GM12801 (cell line): Measurements from ENCODE around the gene ST3GAL3.

Experiments
- CTCF ChIP-seq: IDR thresholded peaks from one replicate; pipeline ENCODE4 v1.5.1; 2011; ENCODE audit warnings: control low read depth; ENCODE audit not compliant: insufficient read length; ENCODE audit errors: extremely low read depth

The ST3GAL3 gene

GRCh38 chr1:43850591-43851233 is 143.4 kb downstream of the ST3GAL3 start:
- TF ChIP-seq CTCF, result no peak

- no peak for TF ChIP-seq CTCF
Measured at GRCh38 chr1:43851561-43852338, 144.4 kb downstream of the ST3GAL3 start.

DNA sequence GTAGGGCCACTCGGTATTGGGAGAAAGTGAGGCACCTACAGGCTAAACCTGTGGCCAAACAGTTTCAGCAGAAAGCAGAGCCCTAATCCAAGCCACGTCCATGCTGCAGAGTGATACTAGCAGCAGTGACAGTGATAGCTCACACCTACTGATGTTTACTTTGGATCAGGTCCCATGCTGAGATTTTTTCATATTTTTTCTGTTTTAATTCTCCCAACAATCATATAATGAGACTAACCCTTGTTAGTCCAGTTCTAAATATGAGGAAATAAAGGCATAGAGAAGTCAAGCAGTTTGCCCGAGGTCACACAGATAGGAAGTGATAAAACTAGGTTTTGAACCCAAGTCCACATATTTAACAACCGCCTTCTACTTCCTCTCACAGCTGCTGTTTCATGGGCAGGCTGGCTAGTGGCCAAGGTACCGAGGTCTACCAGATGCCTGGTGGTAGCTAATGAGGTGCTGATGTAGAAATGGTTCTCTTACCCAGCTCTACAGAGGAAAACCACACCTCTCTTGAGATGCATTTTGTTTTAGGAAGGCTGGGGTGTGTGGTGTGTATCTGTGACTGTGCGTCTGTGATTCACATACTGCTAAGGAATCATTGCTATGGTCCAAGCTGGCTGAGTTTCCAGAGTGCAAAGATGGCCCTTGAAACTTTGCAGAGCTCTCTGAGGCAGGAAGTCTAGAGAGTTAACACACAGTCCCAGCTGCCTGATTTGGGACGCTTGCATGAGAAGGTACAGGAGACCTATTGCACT is 146.0 kb downstream of the ST3GAL3 start:
- no peak for TF ChIP-seq CTCF

DNA sequence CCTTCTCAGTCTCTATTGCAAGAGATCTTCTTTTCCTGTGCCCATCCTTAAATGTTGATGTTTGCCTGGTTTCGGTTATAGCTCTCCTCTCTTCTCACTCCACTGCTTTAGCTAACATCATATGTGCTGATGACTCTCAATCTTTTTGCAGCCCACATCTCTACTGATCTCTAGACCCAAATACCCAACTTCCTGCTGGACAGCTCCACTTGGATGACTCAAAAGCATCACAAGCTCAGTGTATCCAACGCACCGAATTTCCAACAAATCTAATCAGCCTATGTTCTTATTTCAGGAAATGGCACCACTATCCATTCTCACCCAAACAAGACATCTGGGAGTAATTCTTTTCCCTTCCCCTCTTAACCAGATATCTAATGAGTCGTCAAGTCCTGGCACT is 147.1 kb downstream of the ST3GAL3 start:
- TF ChIP-seq CTCF, result no peak

DNA sequence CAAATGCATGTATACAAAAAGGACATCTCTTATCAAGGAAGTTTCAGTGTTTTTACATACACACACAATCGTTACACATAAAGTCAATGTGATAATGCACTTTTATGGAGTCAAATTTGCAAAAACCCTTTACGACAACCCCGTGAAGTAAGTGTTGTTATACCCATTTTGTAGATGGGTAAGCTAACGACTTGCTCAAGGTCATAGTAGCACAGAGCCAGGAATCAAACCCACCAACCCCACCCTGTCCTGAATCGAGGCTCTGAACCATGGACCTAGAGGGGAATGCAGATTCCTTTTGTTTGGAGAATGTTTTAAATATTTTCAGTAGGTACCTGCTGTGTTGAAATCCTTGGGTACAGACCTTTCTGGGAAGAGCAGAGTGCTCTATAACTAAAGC is 148.9 kb downstream of the ST3GAL3 start:
- TF ChIP-seq CTCF, result no peak

DNA sequence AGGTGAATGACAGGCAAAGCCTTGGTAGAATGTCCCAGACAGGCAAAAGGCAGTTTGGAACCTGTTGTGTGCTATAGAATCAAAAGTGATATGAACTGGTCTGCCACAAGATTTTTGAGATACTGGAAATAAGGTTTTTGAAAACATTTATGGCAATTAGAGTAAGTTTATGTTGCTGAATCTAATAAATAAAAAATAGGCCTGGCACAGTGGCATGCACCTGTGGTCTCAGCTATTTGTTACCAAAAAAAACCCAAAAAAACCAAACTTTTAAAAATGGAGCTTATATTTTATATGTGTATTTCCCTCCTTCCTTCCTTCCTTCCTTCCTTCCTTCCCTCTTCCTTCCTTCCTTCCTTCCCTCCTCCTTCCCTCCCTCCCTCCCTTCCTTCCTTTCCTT is 149.8 kb downstream of the ST3GAL3 start:
- no peak for TF ChIP-seq CTCF

GRCh38 chr1:43858324-43858723 is 151.0 kb downstream of the ST3GAL3 start:
- no peak for TF ChIP-seq CTCF
